PFSK-1 (cell line): ENCODE data around the gene PLA2G5.

Experiments
- POLR2AphosphoS5 ChIP-seq: IDR thresholded peaks from 2 replicates; pipeline ENCODE4 v1.6.1; 2012; ENCODE audit warnings: low read depth, mild to moderate bottlenecking, control low read depth, low read length, moderate library complexity
- SIN3A ChIP-seq: IDR thresholded peaks from 2 replicates; pipeline ENCODE4 v1.6.1; 2012; ENCODE audit warnings: mild to moderate bottlenecking, low read length, moderate library complexity, borderline replicate concordance; ENCODE audit not compliant: insufficient read depth
- TF ChIP-seq, protein P1 (sequence below), 2 experiments: IDR thresholded peaks; 2 replicates each; pipeline versions ENCODE4 v1.6.1 to v1.8.0; 2011 to 2012; ENCODE audit warnings: low read depth in 2 of 2, low read length in 2 of 2, control low read depth in 1 of 2, inconsistent platforms in 1 of 2, mild to moderate bottlenecking in 1 of 2, moderate library complexity in 1 of 2; ENCODE audit not compliant: insufficient read depth in 1 of 2

- TF ChIP-seq POLR2AphosphoS5: no peak
- TF ChIP-seq, protein P1, sequence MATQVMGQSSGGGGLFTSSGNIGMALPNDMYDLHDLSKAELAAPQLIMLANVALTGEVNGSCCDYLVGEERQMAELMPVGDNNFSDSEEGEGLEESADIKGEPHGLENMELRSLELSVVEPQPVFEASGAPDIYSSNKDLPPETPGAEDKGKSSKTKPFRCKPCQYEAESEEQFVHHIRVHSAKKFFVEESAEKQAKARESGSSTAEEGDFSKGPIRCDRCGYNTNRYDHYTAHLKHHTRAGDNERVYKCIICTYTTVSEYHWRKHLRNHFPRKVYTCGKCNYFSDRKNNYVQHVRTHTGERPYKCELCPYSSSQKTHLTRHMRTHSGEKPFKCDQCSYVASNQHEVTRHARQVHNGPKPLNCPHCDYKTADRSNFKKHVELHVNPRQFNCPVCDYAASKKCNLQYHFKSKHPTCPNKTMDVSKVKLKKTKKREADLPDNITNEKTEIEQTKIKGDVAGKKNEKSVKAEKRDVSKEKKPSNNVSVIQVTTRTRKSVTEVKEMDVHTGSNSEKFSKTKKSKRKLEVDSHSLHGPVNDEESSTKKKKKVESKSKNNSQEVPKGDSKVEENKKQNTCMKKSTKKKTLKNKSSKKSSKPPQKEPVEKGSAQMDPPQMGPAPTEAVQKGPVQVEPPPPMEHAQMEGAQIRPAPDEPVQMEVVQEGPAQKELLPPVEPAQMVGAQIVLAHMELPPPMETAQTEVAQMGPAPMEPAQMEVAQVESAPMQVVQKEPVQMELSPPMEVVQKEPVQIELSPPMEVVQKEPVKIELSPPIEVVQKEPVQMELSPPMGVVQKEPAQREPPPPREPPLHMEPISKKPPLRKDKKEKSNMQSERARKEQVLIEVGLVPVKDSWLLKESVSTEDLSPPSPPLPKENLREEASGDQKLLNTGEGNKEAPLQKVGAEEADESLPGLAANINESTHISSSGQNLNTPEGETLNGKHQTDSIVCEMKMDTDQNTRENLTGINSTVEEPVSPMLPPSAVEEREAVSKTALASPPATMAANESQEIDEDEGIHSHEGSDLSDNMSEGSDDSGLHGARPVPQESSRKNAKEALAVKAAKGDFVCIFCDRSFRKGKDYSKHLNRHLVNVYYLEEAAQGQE (IDR thresholded peaks at IDR 0.05; ENCODE audit: insufficient read depth in 1 of 2, low read depth in 2 of 2, low read length in 2 of 2): no peak
- TF ChIP-seq SIN3A: no peak
Measured at GRCh38 chr1:20086800-20087199, 16.8 kb downstream of the PLA2G5 start.
